HFFc6 (cell line): ENCODE data around the gene LRRN2. TPM values are rescaled to one million over a fixed set of nuclear protein-coding genes. Genes with fewer than 3 reads are reported as not detected.

Source experiments
- DNase-seq: peaks from one replicate; pipeline ENCODE4 v3.0.0-alpha.2; 2018
- H3K27ac Mint-ChIP-seq: 2 replicates; pipeline ENCODE4 v1.8.0; 2020; ENCODE audit warnings: mild to moderate bottlenecking, mixed read lengths
- H3K27me3 Mint-ChIP-seq: 2 replicates; pipeline ENCODE4 v1.8.0; 2021; ENCODE audit warnings: mild to moderate bottlenecking, moderate library complexity, mixed read lengths; ENCODE audit not compliant: insufficient read depth
- H3K36me3 Mint-ChIP-seq: 2 replicates; pipeline ENCODE4 v1.8.0; 2021; ENCODE audit warnings: low read depth, mixed read lengths
- H3K4me1 Mint-ChIP-seq: 2 replicates; pipeline ENCODE4 v1.8.0; 2020; ENCODE audit warnings: low read depth, mixed read lengths
- H3K4me3 Mint-ChIP-seq: 2 replicates; pipeline ENCODE4 v1.8.0; 2020; ENCODE audit warnings: mild to moderate bottlenecking, moderate library complexity, mixed read lengths
- H3K9me3 Mint-ChIP-seq: 2 replicates; pipeline ENCODE4 v1.8.0; 2020; ENCODE audit warnings: mild to moderate bottlenecking, mixed read lengths
- CTCF ChIP-seq: fragments of 200-600 bp; sonication (generic); IDR thresholded peaks from 2 replicates; pipeline ENCODE4 v1.5.0; 2021; ENCODE audit warnings: antibody characterized with exemption, mild to moderate bottlenecking
- long read RNA-seq: library from polyadenylated mRNA; unstranded; transcript quantifications from one replicate; pipeline ENCODE4 v2.0.0, GENCODE V29; 2019
- total RNA-seq, 6 experiments: library from RNA; stranded (reverse); fragmentation: NEBNext Ultra II Directional; extraction: Animal tissue kit (Norgen Biotek cat#: 25700); gene quantifications; 2 replicates in 1 of 6; 3 replicates in 5 of 6; pipeline ENCODE4 v1.2.3, GENCODE V29; 2021

The LRRN2 gene
- not detected for total RNA-seq
- long read RNA-seq = 0 reads

GRCh38 chr1:204685236-204686006 is at the start of gene LRRN2:
TSS of gene LRRN2 (minus strand) at chr1:204685738. CDS start at chr1:204619992, 65,746 bp downstream.
- no peak within 1 kb of the TSS for H3K4me3 Mint-ChIP-seq
- H3K4me1 Mint-ChIP-seq = no peaks in the 10 kb centered on the region
- H3K27ac Mint-ChIP-seq = no peak within 1 kb of the TSS
- peaks cover 58% of the 10 kb centered on the region for H3K27me3 Mint-ChIP-seq
- TF ChIP-seq CTCF = no peak
- no peaks in the 10 kb centered on the region for H3K9me3 Mint-ChIP-seq
- no peaks in the 10 kb centered on the region for H3K36me3 Mint-ChIP-seq
- no peak for DNase-seq

GRCh38 chr1:204735042-204735441 is 49.5 kb upstream of the LRRN2 start:
- H3K27me3 Mint-ChIP-seq = peaks cover 24% of the 10 kb centered on the region
- no peak for DNase-seq
- H3K9me3 Mint-ChIP-seq = no peaks in the 10 kb centered on the region
- no peaks in the 10 kb centered on the region for H3K36me3 Mint-ChIP-seq
- TF ChIP-seq CTCF = no peak
- no peak overlapping the region for H3K4me3 Mint-ChIP-seq
- H3K4me1 Mint-ChIP-seq = no peaks in the 10 kb centered on the region
- no peak overlapping the region for H3K27ac Mint-ChIP-seq

GRCh38 chr1:204733869-204734596 is 48.5 kb upstream of the LRRN2 start:
- DNase-seq = no peak
- H3K9me3 Mint-ChIP-seq = no peaks in the 10 kb centered on the region
- no peak for TF ChIP-seq CTCF
- H3K4me1 Mint-ChIP-seq = no peaks in the 10 kb centered on the region
- no peak overlapping the region for H3K27ac Mint-ChIP-seq
- H3K36me3 Mint-ChIP-seq = no peaks in the 10 kb centered on the region
- peaks cover 24% of the 10 kb centered on the region for H3K27me3 Mint-ChIP-seq
- H3K4me3 Mint-ChIP-seq = no peak overlapping the region

GRCh38 chr1:204733289-204733688 is 47.8 kb upstream of the LRRN2 start:
- H3K9me3 Mint-ChIP-seq = no peaks in the 10 kb centered on the region
- H3K4me3 Mint-ChIP-seq = no peak overlapping the region
- TF ChIP-seq CTCF = no peak
- H3K36me3 Mint-ChIP-seq = no peaks in the 10 kb centered on the region
- no peak overlapping the region for H3K27ac Mint-ChIP-seq
- H3K4me1 Mint-ChIP-seq = no peaks in the 10 kb centered on the region
- peaks cover 30% of the 10 kb centered on the region for H3K27me3 Mint-ChIP-seq
- no peak for DNase-seq

- no peak overlapping the region for H3K27ac Mint-ChIP-seq
- no peak for TF ChIP-seq CTCF
- peaks cover 27% of the 10 kb centered on the region for H3K27me3 Mint-ChIP-seq
- no peaks in the 10 kb centered on the region for H3K9me3 Mint-ChIP-seq
- H3K4me3 Mint-ChIP-seq = no peak overlapping the region
- no peaks in the 10 kb centered on the region for H3K36me3 Mint-ChIP-seq
- no peaks in the 10 kb centered on the region for H3K4me1 Mint-ChIP-seq
- DNase-seq = no peak
These were observed 46.5 kb upstream of the LRRN2 start for GRCh38 chr1:204731985-204732575.
